D341Med (cell line): ENCODE data around the gene GHRH.

Source experiments
- DNase-seq: peaks from one replicate; pipeline ENCODE4 v3.0.0; 2012; ENCODE audit warnings: low spot score

The GHRH gene

GRCh38 chr20:37260923-37261322, 691 bp downstream of the GHRH start:
- no peak for DNase-seq

- DNase-seq, result no peak
Measured at GRCh38 chr20:37259865-37260264, 1.7 kb downstream of the GHRH start.

GRCh38 chr20:37259031-37259430, 2.6 kb downstream of the GHRH start:
- DNase-seq, result no peak

GRCh38 chr20:37257988-37258387, 3.6 kb downstream of the GHRH start:
- DNase-seq, result no peak

GRCh38 chr20:37257530-37257929, 4.1 kb downstream of the GHRH start:
- DNase-seq, result no peak

GRCh38 chr20:37256286-37256685, 5.3 kb downstream of the GHRH start:
- DNase-seq, result no peak

GRCh38 chr20:37254114-37254878, 7.3 kb downstream of the GHRH start:
- DNase-seq, result no peak

- no peak for DNase-seq
Measured at GRCh38 chr20:37253087-37253486, 8.5 kb downstream of the GHRH start.

GRCh38 chr20:37251825-37252477, 9.7 kb downstream of the GHRH start:
- DNase-seq, result no peak

- no peak for DNase-seq
Measured at GRCh38 chr20:37249304-37249703, 12.3 kb downstream of the GHRH start.

- DNase-seq, result no peak
Measured at GRCh38 chr20:37247547-37247946, 14.1 kb downstream of the GHRH start.

- no peak for DNase-seq
Measured at GRCh38 chr20:37246736-37247135, 14.9 kb downstream of the GHRH start.

GRCh38 chr20:37245216-37246150, 16.1 kb downstream of the GHRH start:
- DNase-seq, result no peak

GRCh38 chr20:37244572-37244957, 17.0 kb downstream of the GHRH start:
- DNase-seq, result no peak

GRCh38 chr20:37243937-37244571, 17.6 kb downstream of the GHRH start:
- no peak for DNase-seq

- DNase-seq, result peak; percentile 54
Measured at GRCh38 chr20:37243076-37243936, 18.3 kb downstream of the GHRH start.

- DNase-seq, result no peak
Measured at GRCh38 chr20:37242503-37242902, 19.1 kb downstream of the GHRH start.

GRCh38 chr20:37240337-37241067, 21.1 kb downstream of the GHRH start:
- DNase-seq, result no peak

GRCh38 chr20:37238935-37239451, 22.6 kb downstream of the GHRH start:
- DNase-seq, result peak; percentile 53

- no peak for DNase-seq
Measured at GRCh38 chr20:37238426-37238825, 23.2 kb downstream of the GHRH start.
